ENCODE data around the gene PAGR1.

DNA sequence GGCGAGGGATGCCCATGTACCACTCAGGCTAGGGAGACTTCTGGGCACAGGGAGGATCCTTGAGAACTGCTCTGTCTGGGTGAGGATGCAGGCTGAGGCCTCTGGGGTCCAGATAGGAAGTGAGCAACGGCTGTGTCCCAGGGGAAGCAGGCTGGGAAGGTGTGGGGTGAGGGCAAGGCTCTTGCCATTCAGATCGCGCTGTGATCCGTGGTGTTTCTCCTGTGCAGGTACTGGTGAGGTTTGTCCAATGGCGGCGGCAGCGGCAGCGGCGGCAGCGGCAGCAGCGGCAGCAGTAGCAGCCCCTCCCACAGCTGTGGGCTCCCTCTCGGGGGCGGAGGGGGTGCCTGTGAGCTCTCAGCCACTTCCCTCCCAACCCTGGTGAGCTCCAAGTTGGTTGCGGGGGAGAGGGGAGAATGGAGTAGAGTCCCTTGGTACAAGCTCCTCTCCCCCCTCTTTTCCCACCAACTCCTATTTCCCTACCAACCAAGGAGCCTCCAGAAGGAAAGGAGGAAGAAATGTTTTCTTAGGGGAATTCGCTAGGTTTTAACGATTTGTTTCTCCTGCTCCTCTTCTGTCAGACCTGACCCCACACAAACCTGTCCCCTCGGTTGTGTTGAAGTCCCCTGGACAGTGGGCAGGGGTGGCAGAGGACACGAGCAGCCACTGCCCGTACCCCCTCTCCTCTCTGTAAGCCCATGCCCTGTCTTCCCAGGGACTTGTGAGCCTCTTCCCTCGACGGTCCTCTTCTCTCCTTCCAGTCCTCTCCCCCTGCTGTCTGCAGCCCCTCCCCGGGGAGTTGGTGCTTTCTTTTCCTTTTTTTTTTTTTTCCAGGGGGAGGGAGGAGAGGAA, 5.9 kb upstream of the PAGR1 start:
- TF ChIP-seq TAF1 (IDR thresholded peaks at IDR 0.05; ENCODE audit: borderline replicate concordance, low read depth, low read length), result no peak
- TF ChIP-seq SMC3 (IDR thresholded peaks at IDR 0.05; ENCODE audit: low read depth, low read length), result no peak
- TF ChIP-seq, protein P1, sequence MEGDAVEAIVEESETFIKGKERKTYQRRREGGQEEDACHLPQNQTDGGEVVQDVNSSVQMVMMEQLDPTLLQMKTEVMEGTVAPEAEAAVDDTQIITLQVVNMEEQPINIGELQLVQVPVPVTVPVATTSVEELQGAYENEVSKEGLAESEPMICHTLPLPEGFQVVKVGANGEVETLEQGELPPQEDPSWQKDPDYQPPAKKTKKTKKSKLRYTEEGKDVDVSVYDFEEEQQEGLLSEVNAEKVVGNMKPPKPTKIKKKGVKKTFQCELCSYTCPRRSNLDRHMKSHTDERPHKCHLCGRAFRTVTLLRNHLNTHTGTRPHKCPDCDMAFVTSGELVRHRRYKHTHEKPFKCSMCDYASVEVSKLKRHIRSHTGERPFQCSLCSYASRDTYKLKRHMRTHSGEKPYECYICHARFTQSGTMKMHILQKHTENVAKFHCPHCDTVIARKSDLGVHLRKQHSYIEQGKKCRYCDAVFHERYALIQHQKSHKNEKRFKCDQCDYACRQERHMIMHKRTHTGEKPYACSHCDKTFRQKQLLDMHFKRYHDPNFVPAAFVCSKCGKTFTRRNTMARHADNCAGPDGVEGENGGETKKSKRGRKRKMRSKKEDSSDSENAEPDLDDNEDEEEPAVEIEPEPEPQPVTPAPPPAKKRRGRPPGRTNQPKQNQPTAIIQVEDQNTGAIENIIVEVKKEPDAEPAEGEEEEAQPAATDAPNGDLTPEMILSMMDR (IDR thresholded peaks at IDR 0.05), result no peak
- TF ChIP-seq RCOR1 (IDR thresholded peaks at IDR 0.05; ENCODE audit: low read length), result no peak
- TF ChIP-seq, protein P2, sequence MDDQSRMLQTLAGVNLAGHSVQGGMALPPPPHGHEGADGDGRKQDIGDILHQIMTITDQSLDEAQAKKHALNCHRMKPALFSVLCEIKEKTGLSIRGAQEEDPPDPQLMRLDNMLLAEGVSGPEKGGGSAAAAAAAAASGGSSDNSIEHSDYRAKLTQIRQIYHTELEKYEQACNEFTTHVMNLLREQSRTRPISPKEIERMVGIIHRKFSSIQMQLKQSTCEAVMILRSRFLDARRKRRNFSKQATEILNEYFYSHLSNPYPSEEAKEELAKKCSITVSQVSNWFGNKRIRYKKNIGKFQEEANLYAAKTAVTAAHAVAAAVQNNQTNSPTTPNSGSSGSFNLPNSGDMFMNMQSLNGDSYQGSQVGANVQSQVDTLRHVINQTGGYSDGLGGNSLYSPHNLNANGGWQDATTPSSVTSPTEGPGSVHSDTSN (IDR thresholded peaks at IDR 0.05), result no peak
- TF ChIP-seq NFIC (IDR thresholded peaks at IDR 0.05; ENCODE audit: borderline replicate concordance), result no peak
- no peak for TF ChIP-seq RFX5 (IDR thresholded peaks at IDR 0.05; ENCODE audit: low read length)
- TF ChIP-seq, protein P3, sequence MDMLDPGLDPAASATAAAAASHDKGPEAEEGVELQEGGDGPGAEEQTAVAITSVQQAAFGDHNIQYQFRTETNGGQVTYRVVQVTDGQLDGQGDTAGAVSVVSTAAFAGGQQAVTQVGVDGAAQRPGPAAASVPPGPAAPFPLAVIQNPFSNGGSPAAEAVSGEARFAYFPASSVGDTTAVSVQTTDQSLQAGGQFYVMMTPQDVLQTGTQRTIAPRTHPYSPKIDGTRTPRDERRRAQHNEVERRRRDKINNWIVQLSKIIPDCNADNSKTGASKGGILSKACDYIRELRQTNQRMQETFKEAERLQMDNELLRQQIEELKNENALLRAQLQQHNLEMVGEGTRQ (IDR thresholded peaks at IDR 0.05; ENCODE audit: borderline replicate concordance, low read depth, low read length), result no peak
- no peak for TF ChIP-seq FOXJ3 (CRISPR knock-in tag; IDR thresholded peaks at IDR 0.05)
